ENCODE measurements around the gene RETREG3. TPM values are rescaled to one million over a fixed set of nuclear protein-coding genes. Genes with fewer than 3 reads are reported as not detected.

RETREG3 gene
- total and polyA plus RNA-seq, 2 of the 13 experiments (the other 11 are each of a cell fraction or from before 2014, with no cell fraction given), result 47.0 to 55.8 TPM

- TF ChIP-seq ZMYM4 (CRISPR knock-in tag; IDR thresholded peaks at IDR 0.05) (no peak), UBTF (CRISPR knock-in tag; IDR thresholded peaks at IDR 0.05) (peak; percentile 78), AHR (CRISPR knock-in tag; IDR thresholded peaks at IDR 0.05) (no peak), ZNF644 (CRISPR knock-in tag; IDR thresholded peaks at IDR 0.05; ENCODE audit: low read depth) (no peak), ZNF503 (CRISPR knock-in tag; IDR thresholded peaks at IDR 0.05) (0 out of 2 replicates have a peak, but pooled peaks have one; percentile 40), MTA3 (CRISPR knock-in tag; IDR thresholded peaks at IDR 0.05) (no peak), ZBTB43 (CRISPR knock-in tag; conservative IDR thresholded peaks at IDR 0.05) (peak; percentile 46; the same call in 1 of the 2 replicates), ZHX2 (IDR thresholded peaks at IDR 0.05; ENCODE audit: low read depth) (no peak), ZHX2 (CRISPR knock-in tag; IDR thresholded peaks at IDR 0.05; ENCODE audit: borderline replicate concordance) (no peak), ZNF136 (CRISPR knock-in tag; IDR thresholded peaks at IDR 0.05; ENCODE audit: low read depth) (no peak), CERS6 (CRISPR knock-in tag; IDR thresholded peaks at IDR 0.05) (no peak), PTBP1 (IDR thresholded peaks at IDR 0.05; ENCODE audit: low read depth, low read length, poor library complexity, severe bottlenecking) (no peak), MAFK (conservative IDR thresholded peaks at IDR 0.05 in 1 of 2, IDR thresholded peaks at IDR 0.05 in 1 of 2; ENCODE audit: low read length in 2 of 2) (no peak), PAF1 (CRISPR knock-in tag; IDR thresholded peaks at IDR 0.05) (no peak), FIP1L1 (IDR thresholded peaks at IDR 0.05; ENCODE audit: borderline replicate concordance, insufficient read depth, low read depth, low read length) (no peak), ZNF44 (CRISPR knock-in tag; IDR thresholded peaks at IDR 0.05) (no peak)
Measured at GRCh38 chr17:42531455-42532354, 77.5 kb downstream of the RETREG3 start (continued).

All from HepG2 (cell line).